Activated naive CD4-positive, alpha-beta T cell treated with anti-CD3 and anti-CD28 coated beads for 36 hours (primary cell): Measurements from ENCODE around the gene ZNF236. TPM values are rescaled to one million over a fixed set of nuclear protein-coding genes. Genes with fewer than 3 reads are reported as not detected.

Source experiments
- CTCF ChIA-PET: fragments of 350-600 bp; sonication (Branson Sonifier 250); formaldehyde crosslinking; loops from one replicate; lab custom pipeline; 2021; ENCODE audit warnings: antibody characterized with exemption; lab: Charles Lee
- DNase-seq: peaks from one replicate; pipeline ENCODE4 v3.0.0-alpha.2; 2020
- H3K27ac Mint-ChIP-seq: one replicate; pipeline ENCODE4 v1.8.0; 2021; ENCODE audit warnings: mild to moderate bottlenecking, mixed read lengths
- H3K27me3 Mint-ChIP-seq: one replicate; pipeline ENCODE4 v1.8.0; 2021; ENCODE audit warnings: low read depth, mixed read lengths
- H3K36me3 Mint-ChIP-seq: one replicate; pipeline ENCODE4 v1.8.0; 2021; ENCODE audit warnings: low read depth, mixed read lengths
- H3K4me1 Mint-ChIP-seq: one replicate; pipeline ENCODE4 v1.8.0; 2021; ENCODE audit warnings: low read depth, mixed read lengths
- H3K4me3 Mint-ChIP-seq: one replicate; pipeline ENCODE4 v1.8.0; 2021; ENCODE audit warnings: mild to moderate bottlenecking, moderate library complexity, mixed read lengths
- H3K9me3 Mint-ChIP-seq: one replicate; pipeline ENCODE4 v1.8.0; 2021; ENCODE audit warnings: mixed read lengths
- intact Hi-C: fragments of 100-400 bp; cut with micrococcal nuclease; formaldehyde crosslinking; loops from one replicate; pipeline ENCODE4 v1.15.1; 2023
- total RNA-seq, 2 experiments: library from RNA; stranded (reverse); gene quantifications; one replicate each; pipeline ENCODE4 v1.2.3, GENCODE V29; 2021

The ZNF236 gene
- total RNA-seq, 2 experiments from 2014 or later = 13.7 to 17.7 TPM

DNA sequence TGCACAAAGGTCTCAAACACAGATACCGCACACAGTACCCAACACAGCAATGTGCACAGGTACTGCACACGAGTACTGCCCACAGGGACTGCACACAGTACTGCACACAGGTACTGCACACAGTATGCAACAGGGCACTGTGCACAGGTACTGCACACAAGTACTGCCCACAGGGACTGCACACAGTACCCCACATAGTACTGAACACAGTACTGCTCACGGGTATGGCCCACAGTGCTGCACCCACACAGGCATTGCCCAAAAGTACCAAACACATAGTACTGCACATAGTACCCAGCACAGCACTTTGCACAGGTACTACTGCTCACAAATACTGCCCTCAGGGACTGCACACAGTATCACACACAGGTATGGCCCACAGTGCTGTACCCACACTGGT, 73.1 kb downstream of the ZNF236 start:
- Mint-ChIP-seq H3K27me3 (no peaks in the 10 kb centered on the region), H3K4me1 (no peaks in the 10 kb centered on the region), H3K4me3 (no peak overlapping the region), H3K9me3 (no peaks in the 10 kb centered on the region), H3K27ac (no peak overlapping the region), H3K36me3 (peaks cover 37% of the 10 kb centered on the region)
- intact Hi-C loops = no loop called here
- CTCF ChIA-PET = no interaction called here
- no peak for DNase-seq

DNA sequence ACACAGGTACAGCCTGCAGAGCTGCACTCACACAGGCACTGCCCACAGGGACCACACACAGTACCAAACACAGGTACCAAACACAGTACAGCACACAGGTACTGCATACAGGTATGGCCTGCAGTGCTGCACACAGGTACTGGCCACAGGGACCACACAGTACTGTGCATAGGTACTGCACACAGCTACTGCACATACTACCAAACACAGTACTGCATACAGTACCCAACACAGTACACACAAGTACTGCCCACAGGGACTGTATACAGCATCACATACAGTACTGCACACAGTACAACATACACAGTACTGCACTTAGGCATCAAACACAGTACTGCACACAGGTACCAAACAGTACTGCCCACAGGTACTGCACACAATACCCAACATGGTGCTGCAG, 74.3 kb downstream of the ZNF236 start:
- H3K36me3 Mint-ChIP-seq = peaks cover 34% of the 10 kb centered on the region
- no peak overlapping the region for H3K4me3 Mint-ChIP-seq
- intact Hi-C loops = no loop called here
- H3K4me1 Mint-ChIP-seq = no peaks in the 10 kb centered on the region
- no peaks in the 10 kb centered on the region for H3K9me3 Mint-ChIP-seq
- CTCF ChIA-PET = no interaction called here
- no peak overlapping the region for H3K27ac Mint-ChIP-seq
- no peak for DNase-seq
- no peaks in the 10 kb centered on the region for H3K27me3 Mint-ChIP-seq

DNA sequence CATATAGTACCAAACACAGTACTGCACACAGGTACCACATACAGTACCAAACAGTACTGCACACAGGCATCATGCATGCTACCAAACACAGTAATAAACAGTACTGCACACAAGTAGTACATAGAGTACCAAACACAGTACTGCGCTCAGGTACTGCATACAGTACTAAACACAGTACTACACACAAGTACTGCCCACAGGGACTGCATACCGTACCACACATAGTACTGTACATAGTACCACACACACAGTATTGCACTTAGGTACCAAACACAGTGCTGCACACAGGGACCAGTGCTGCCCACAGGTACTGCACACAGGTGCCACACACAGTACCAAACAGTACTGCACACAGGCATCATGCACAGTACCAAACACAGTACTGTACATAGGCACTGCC, 74.9 kb downstream of the ZNF236 start:
- Mint-ChIP-seq H3K4me3 (no peak overlapping the region), H3K36me3 (peaks cover 33% of the 10 kb centered on the region), H3K4me1 (no peaks in the 10 kb centered on the region), H3K27ac (no peak overlapping the region), H3K27me3 (no peaks in the 10 kb centered on the region), H3K9me3 (no peaks in the 10 kb centered on the region)
- intact Hi-C loops = no loop called here
- CTCF ChIA-PET = no interaction called here
- DNase-seq = no peak

DNA sequence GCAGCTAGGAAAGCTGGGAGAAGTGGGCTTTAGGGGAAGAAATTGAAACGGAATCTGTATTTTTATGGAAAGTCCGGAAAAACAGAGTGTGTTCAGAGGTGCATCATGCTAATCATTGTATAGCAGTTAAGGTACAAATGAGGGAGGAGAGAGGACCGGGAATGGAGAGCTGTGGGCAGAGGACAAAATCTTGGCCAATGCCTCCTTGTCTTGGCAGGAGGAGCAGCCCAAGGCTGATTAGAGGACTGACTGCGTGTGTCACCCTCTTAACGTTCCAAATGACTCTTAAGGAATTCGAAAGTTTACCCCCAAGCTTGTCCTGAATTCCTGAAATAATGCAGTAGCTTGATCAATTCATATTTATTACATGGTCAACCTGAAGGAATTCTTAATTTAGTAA, 81.0 kb downstream of the ZNF236 start:
- Mint-ChIP-seq H3K9me3 (no peaks in the 10 kb centered on the region), H3K4me3 (no peak overlapping the region), H3K4me1 (no peaks in the 10 kb centered on the region), H3K27me3 (no peaks in the 10 kb centered on the region), H3K36me3 (peaks cover 18% of the 10 kb centered on the region), H3K27ac (no peak overlapping the region)
- intact Hi-C loops = no loop called here
- CTCF ChIA-PET = interaction anchor here (5.3 kb wide), 1 partner anchor 100 kb away, joined by 26 read pairs; no protein-coding TSS in a partner anchor
- DNase-seq = no peak

DNA sequence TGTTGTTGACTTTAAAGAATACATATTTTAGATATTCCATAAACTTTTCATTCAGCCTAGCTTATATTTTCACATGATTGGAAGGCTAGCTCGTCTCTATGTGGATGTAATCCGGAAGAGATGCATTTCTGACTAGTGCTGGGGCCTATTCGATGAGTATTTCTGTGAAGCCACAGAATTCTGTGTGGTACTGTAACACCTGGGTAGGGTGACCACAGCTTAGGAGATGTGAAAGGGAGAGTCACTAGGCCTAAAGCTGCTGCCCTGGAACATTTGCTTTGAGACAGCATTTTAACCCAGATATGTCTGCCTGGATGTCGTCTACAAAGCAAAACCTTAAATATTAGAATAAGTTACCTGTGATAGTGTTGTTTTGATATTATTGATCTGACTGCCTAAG, 83.5 kb downstream of the ZNF236 start:
- Mint-ChIP-seq H3K9me3 (no peaks in the 10 kb centered on the region), H3K27me3 (no peaks in the 10 kb centered on the region), H3K4me3 (no peak overlapping the region), H3K27ac (no peak overlapping the region), H3K36me3 (peaks cover 12% of the 10 kb centered on the region), H3K4me1 (no peaks in the 10 kb centered on the region)
- no peak for DNase-seq
- intact Hi-C loops = no loop called here
- CTCF ChIA-PET = interaction anchor here (0.6 to 5.3 kb wide), 2 partner anchors 103 to 1072 kb away, joined by 3 to 26 read pairs; no protein-coding TSS in a partner anchor

DNA sequence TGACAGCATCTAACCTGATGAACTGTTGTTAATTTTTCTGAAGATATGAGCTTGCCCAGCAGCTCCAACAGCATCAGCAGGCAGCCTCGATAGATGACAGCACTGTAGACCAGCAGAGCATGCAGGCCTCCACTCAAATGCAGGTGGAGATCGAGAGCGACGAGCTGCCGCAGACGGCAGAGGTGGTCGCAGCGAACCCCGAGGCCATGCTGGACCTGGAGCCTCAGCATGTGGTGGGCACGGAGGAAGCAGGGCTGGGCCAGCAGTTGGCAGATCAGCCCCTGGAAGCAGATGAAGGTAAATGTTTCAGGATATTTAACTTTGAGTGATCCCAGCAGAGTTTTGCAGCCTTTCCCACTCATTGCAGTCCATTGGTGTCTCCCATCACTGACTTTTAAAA, 85.9 kb downstream of the ZNF236 start:
- no peaks in the 10 kb centered on the region for H3K9me3 Mint-ChIP-seq
- no peak for DNase-seq
- H3K27me3 Mint-ChIP-seq = no peaks in the 10 kb centered on the region
- no peaks in the 10 kb centered on the region for H3K4me1 Mint-ChIP-seq
- no peak overlapping the region for H3K27ac Mint-ChIP-seq
- CTCF ChIA-PET = no interaction called here
- peaks cover 17% of the 10 kb centered on the region for H3K36me3 Mint-ChIP-seq
- H3K4me3 Mint-ChIP-seq = no peak overlapping the region
- intact Hi-C loops = no loop called here

DNA sequence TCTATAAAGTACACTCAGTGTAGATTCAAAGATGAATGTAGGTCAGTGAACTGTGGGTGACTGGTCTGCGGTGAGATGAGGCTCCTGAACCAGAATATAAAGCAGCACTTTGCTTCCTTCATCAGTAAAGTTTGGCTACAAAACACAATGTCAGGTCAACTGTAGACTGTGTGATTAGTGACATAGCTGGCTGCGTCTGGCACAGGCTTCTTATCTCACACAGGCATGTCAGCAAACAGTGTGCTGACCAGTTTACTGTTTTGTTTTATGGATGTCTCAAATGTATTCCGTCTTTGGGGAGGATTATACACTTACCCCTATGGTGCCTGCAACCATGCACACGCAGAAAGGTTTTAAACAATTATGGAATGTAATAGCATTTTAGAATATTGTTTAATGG, 87.1 kb downstream of the ZNF236 start:
- peaks cover 17% of the 10 kb centered on the region for H3K36me3 Mint-ChIP-seq
- no peak overlapping the region for H3K4me3 Mint-ChIP-seq
- H3K27ac Mint-ChIP-seq = no peak overlapping the region
- intact Hi-C loops = no loop called here
- CTCF ChIA-PET = interaction anchor here (1.3 kb wide), 1 partner anchor 106 kb away, joined by 4 read pairs; no protein-coding TSS in a partner anchor
- DNase-seq = no peak
- H3K27me3 Mint-ChIP-seq = no peaks in the 10 kb centered on the region
- no peaks in the 10 kb centered on the region for H3K4me1 Mint-ChIP-seq
- H3K9me3 Mint-ChIP-seq = no peaks in the 10 kb centered on the region

DNA sequence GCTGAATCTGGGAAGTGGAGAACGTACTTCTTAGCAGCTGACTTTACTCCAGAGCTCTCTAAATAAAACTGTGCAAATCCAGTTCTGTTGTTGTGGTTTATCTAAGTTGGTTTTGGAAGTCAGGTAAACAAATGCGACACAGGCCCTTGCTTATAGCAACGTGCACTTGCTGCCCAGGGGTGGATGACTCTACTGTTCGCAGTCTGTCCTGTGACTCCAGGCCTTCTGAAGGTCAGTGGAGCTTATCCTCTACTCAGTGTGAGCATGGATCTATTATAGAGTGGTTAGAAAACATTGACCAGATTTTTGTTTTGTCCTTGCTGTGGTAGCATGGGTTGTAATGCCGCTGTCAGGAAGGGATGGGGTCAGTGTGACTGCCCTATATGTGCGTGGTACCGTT, 89.1 kb downstream of the ZNF236 start:
- Mint-ChIP-seq H3K27ac (no peak overlapping the region), H3K4me3 (no peak overlapping the region), H3K27me3 (no peaks in the 10 kb centered on the region), H3K36me3 (peaks cover 18% of the 10 kb centered on the region), H3K4me1 (no peaks in the 10 kb centered on the region), H3K9me3 (no peaks in the 10 kb centered on the region)
- no peak for DNase-seq
- intact Hi-C loops = no loop called here
- CTCF ChIA-PET = no interaction called here

DNA sequence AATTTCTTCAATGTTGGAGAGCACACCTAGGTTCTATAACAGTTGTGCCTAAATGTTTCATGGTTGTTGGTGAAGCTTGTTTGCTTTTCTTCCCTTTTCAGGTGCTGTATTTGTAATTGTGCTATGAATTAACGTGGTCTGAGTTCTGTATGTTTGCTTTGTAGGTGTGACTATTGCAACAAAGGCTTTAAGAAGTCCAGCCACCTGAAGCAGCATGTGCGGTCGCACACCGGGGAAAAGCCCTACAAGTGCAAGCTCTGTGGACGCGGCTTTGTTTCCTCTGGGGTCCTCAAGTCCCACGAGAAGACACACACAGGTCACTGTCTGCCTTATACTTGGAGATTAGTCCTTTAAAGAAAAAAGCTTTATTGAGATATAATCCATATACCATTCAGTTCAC, 91.2 kb downstream of the ZNF236 start:
- no peaks in the 10 kb centered on the region for H3K9me3 Mint-ChIP-seq
- H3K36me3 Mint-ChIP-seq = peaks cover 19% of the 10 kb centered on the region
- CTCF ChIA-PET = interaction anchor here (1.3 kb wide), 1 partner anchor 111 kb away, joined by 5 read pairs; no protein-coding TSS in a partner anchor
- no peak overlapping the region for H3K27ac Mint-ChIP-seq
- no peak for DNase-seq
- H3K4me3 Mint-ChIP-seq = no peak overlapping the region
- no peaks in the 10 kb centered on the region for H3K4me1 Mint-ChIP-seq
- H3K27me3 Mint-ChIP-seq = no peaks in the 10 kb centered on the region
- intact Hi-C loops = no loop called here

DNA sequence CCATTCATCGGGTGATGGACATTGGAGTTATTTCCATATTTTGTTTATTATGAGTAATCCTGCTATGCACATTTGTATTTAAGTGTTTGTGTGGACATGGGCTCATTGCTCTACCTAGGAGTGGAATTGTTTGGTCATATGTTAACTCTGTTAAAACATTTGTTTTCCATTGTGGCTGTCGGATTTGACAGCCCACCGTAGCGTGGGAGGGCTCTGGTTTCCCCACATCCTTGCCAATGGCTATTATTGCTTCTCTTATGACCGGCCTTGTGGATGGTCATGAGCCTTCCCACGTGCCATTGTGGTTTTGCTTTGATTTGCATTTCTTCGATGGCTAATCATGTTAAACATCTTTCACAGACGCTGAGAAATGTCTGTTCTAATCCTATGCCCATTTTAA, 92.0 kb downstream of the ZNF236 start:
- DNase-seq = no peak
- CTCF ChIA-PET = interaction anchor here (1.3 kb wide), 1 partner anchor 111 kb away, joined by 5 read pairs; no protein-coding TSS in a partner anchor
- H3K9me3 Mint-ChIP-seq = no peaks in the 10 kb centered on the region
- H3K36me3 Mint-ChIP-seq = peaks cover 18% of the 10 kb centered on the region
- no peak overlapping the region for H3K27ac Mint-ChIP-seq
- no peak overlapping the region for H3K4me3 Mint-ChIP-seq
- H3K27me3 Mint-ChIP-seq = no peaks in the 10 kb centered on the region
- intact Hi-C loops = no loop called here
- no peaks in the 10 kb centered on the region for H3K4me1 Mint-ChIP-seq

DNA sequence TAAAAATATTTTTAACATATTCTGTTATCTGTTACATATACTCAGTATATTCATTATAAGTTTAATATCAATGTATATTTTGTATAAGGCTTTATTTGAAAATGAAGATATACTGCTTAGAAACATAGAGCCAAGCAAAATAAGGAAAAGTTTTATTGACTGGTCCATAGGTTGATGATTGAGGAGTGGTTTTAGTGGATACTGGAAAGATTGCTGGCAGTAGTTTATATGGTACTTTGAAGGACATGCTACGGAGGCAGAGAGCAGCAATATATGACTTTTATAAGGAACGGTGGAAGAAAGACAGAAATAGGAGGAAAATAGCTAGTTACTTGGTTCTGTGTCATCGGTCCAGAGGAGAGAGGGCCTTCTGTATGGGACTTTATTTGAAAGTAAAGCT, 92.4 kb downstream of the ZNF236 start:
- DNase-seq = no peak
- no peaks in the 10 kb centered on the region for H3K27me3 Mint-ChIP-seq
- no peaks in the 10 kb centered on the region for H3K4me1 Mint-ChIP-seq
- no peaks in the 10 kb centered on the region for H3K9me3 Mint-ChIP-seq
- H3K36me3 Mint-ChIP-seq = peaks cover 21% of the 10 kb centered on the region
- CTCF ChIA-PET = no interaction called here
- no peak overlapping the region for H3K27ac Mint-ChIP-seq
- intact Hi-C loops = no loop called here
- no peak overlapping the region for H3K4me3 Mint-ChIP-seq

DNA sequence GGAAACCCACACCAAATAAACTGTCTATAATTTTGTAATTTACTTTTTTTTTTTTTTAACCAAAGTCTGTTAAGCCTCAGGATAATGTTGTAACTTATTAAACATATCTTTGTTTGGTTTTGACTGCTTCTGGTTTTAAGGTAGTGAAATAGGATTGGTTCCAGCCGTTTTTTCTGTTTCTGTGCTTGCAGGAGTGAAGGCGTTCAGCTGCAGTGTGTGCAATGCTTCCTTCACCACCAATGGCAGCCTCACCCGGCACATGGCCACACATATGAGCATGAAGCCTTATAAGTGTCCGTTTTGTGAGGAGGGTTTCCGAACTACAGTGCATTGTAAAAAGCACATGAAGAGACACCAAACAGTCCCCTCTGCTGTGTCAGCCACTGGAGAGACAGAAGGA, 93.1 kb downstream of the ZNF236 start:
- no peak for DNase-seq
- H3K4me1 Mint-ChIP-seq = no peaks in the 10 kb centered on the region
- H3K4me3 Mint-ChIP-seq = no peak overlapping the region
- H3K27ac Mint-ChIP-seq = no peak overlapping the region
- peaks cover 22% of the 10 kb centered on the region for H3K36me3 Mint-ChIP-seq
- no peaks in the 10 kb centered on the region for H3K9me3 Mint-ChIP-seq
- CTCF ChIA-PET = no interaction called here
- H3K27me3 Mint-ChIP-seq = no peaks in the 10 kb centered on the region
- intact Hi-C loops = no loop called here

DNA sequence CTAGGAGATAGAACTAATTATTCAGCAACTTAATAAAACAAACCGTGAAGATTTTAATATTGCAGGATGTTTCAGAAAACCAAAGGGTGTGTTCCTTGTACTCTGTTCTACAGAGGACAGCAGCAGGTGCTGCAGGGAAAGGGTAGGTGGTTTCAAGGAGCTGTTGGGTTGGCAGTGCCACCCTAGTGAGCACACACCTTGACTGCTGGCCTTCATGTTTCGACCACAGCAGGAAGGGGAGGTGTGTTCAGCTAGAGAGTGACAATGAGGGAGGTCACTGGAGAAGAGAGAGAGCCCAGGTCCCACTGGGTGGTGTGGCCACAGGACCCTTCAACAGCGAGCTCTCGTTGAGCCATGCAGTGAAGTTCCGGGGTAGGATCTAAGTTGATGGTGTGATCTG, 98.6 kb downstream of the ZNF236 start:
- peaks cover 36% of the 10 kb centered on the region for H3K36me3 Mint-ChIP-seq
- no peak overlapping the region for H3K4me3 Mint-ChIP-seq
- no peaks in the 10 kb centered on the region for H3K9me3 Mint-ChIP-seq
- peaks cover 11% of the 10 kb centered on the region for H3K4me1 Mint-ChIP-seq
- CTCF ChIA-PET = interaction anchor here (1.6 to 2.2 kb wide), 3 partner anchors 23 to 118 kb away, joined by 3 to 8 read pairs (median 6); no protein-coding TSS in a partner anchor
- intact Hi-C loops = no loop called here
- no peaks in the 10 kb centered on the region for H3K27me3 Mint-ChIP-seq
- no peak for DNase-seq
- H3K27ac Mint-ChIP-seq = no peak overlapping the region
